Spinal cord (tissue), 10 donors: ENCODE data around the gene CENPB. TPM values are rescaled to one million over a fixed set of nuclear protein-coding genes. Genes with fewer than 3 reads are reported as not detected.

Source experiments
- DNase-seq, 6 donors: peaks; one replicate each; pipeline versions ENCODE4 v3.0.0 to v3.0.0-alpha.2; 2013 to 2015; ENCODE audit warnings: low spot score in 6 of 6, low read depth in 4 of 6
- H3K27ac ChIP-seq: one replicate; pipeline ENCODE4 v1.5.1; 2013; ENCODE audit warnings: low read depth, low read length, control low read depth
- H3K27me3 ChIP-seq: one replicate; pipeline ENCODE4 v1.6.1; 2013; ENCODE audit warnings: low read length; ENCODE audit not compliant: control insufficient read depth, insufficient read depth
- H3K36me3 ChIP-seq: one replicate; pipeline ENCODE4 v1.6.1; 2013; ENCODE audit warnings: low read length; ENCODE audit not compliant: control insufficient read depth, insufficient read depth
- H3K4me1 ChIP-seq: one replicate; pipeline ENCODE4 v1.6.1; 2013; ENCODE audit warnings: low read length; ENCODE audit not compliant: control insufficient read depth, insufficient read depth
- H3K4me3 ChIP-seq: one replicate; pipeline ENCODE4 v1.5.1; 2013; ENCODE audit warnings: low read depth, low read length, control low read depth
- H3K9me3 ChIP-seq: one replicate; pipeline ENCODE4 v1.6.1; 2013; ENCODE audit warnings: low read length; ENCODE audit not compliant: control insufficient read depth, insufficient read depth
- WGBS: methylation state at CpG from one replicate; pipeline ENCODE4 v1.1.5; 2013; ENCODE audit warnings: missing lambda C conversion rate; ENCODE audit not compliant: insufficient coverage; 5-methylcytosine and 5-hydroxymethylcytosine counted together
- polyA plus RNA-seq, 2 donors: library from polyadenylated mRNA; unstranded; fragments of 120-200 nt; gene quantifications; one replicate each; pipeline ENCODE4 v1.2.1, GENCODE V29; 2013; ENCODE audit not compliant: insufficient read length in 2 of 2
- total RNA-seq, 2 donors: library from RNA; depleted of rRNA in 1 of 2; stranded (reverse); fragments of 120-200 nt in 1 of 2; fragments of >200 nt in 1 of 2; gene quantifications; one replicate each; pipeline versions ENCODE4 v1.2.3 to v1.2.4, GENCODE V29; 2013 to 2014
- donor health status: healthy.

Gene CENPB
- total and polyA plus RNA-seq, 4 donors, result 35.9 to 80.3 (median 75.2) TPM

GRCh38 chr20:3775457-3776108 lies 11.0 kb downstream of the CENPB start:
- H3K9me3 ChIP-seq, result no peaks in the 10 kb centered on the region
- peaks cover 21% of the 10 kb centered on the region for H3K27me3 ChIP-seq
- no peak overlapping the region for H3K4me3 ChIP-seq
- DNase-seq, result no peak
- H3K4me1 ChIP-seq, result peaks cover 22% of the 10 kb centered on the region
- H3K27ac ChIP-seq, result no peak overlapping the region
- 83% methylated on average over 2 of the region's 4 CpGs for WGBS
- H3K36me3 ChIP-seq, result no peaks in the 10 kb centered on the region

GRCh38 chr20:3771552-3772058 lies 14.9 kb downstream of the CENPB start:
- Histone ChIP-seq H3K36me3 (no peaks in the 10 kb centered on the region), H3K4me1 (peaks cover 27% of the 10 kb centered on the region), H3K9me3 (no peaks in the 10 kb centered on the region), H3K4me3 (no peak overlapping the region), H3K27me3 (no peaks in the 10 kb centered on the region), H3K27ac (no peak overlapping the region)
- no peak for DNase-seq
- 80% methylated on average over 4 of the region's 7 CpGs for WGBS

DNA sequence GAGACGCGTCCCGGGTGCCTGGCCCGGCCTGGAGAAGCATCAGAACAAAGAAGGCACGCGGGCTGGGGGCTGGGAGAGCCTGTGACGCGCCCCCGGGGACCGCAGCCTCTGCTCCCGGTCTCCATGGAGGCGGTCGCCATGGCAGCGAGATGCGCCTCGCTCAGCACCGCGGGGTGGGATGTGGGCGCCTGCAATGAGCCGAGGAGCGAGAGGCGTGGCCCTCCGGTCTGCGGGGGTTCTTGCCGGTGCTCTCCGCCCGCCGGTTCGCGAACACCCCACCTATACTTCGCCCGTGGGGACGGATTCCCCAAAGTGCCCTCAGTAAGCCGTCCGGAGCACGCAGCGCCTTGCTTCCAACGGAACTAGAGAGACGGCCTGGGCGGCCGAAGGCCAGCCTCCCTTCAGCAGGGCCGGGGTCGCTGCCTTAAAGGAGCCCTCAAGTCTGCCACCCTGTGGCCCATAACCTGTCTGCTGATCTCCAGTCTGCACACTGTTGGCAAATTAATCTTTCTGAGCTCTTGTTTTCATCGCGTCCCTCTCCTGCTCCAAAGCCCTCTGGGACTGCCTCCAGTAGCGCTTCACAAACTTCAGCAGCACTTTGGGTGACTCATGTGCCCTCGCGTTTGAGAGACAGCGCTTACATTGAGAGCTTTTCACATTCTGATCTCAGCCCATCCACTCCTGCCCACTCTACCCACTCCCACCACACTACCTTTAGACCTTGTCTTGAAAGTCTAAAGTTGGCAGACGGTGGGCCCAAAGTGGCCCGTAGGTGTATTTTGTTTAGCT lies 18.0 kb downstream of the CENPB start:
- DNase-seq, result peak; percentile 72 to 95 (median 80)
- Histone ChIP-seq H3K36me3 (peaks cover 9% of the 10 kb centered on the region), H3K27ac (peak overlapping the region; percentile 92), H3K4me3 (peak overlapping the region; percentile 63), H3K4me1 (peaks cover 54% of the 10 kb centered on the region), H3K27me3 (no peaks in the 10 kb centered on the region), H3K9me3 (no peaks in the 10 kb centered on the region)
- WGBS, result under 1% methylated on average over 49 of the region's 51 CpGs

DNA sequence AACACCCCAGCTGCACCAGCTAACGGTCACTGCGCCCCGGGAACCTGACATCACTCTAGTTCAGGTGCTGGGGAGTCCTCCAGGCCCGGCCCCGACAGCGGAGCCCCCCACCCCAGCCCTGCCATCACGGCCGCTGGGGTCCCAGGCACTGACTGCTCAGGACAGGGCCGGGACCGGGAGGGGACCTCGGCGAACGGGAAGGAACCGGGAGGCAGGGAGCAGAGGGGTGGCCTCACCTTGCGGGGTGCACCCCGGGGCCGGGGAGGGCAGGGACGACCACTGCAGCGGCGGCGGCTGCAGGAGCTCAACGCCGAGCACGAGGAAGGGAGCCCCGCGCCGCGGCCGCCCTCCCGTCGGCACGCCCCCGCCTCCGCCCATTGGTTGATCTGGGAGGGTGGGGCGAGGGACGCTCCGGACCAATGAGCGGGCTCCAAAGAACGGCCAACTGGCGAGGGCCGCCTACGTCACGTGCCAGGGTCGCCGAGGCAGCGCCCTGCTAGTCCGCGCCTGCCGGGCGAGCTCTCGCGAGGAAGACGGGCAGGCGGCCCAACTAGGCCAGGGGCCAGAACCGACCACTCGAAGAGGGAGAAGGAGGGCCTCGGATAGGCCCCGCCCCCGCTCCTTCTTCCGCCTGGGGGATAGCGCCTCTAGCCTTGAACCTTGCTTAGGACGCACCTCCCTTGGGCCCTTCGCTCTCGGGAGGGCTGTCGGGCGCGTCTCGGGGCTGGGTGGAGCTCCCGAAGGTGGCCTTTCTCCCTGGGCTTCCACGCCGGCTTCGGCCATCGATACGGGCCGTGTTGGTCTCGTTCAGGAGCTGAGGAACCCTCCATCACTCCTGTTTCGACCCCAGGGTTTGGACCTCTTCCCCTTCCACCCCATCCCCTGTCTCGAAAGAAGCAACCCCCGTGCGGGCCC lies 18.9 kb downstream of the CENPB start, which contains the start of gene ADISSP:
TSS of gene ADISSP (minus strand) at position 327 of the 915 bp plus-strand sequence. CDS start 7,653 bp downstream, outside the sequence.
- WGBS, result under 1% methylated on average over 79 of the region's 80 CpGs
- Histone ChIP-seq H3K4me1 (peaks cover 54% of the 10 kb centered on the region), H3K27ac (peak within 1 kb of the TSS; percentile 92)

DNA sequence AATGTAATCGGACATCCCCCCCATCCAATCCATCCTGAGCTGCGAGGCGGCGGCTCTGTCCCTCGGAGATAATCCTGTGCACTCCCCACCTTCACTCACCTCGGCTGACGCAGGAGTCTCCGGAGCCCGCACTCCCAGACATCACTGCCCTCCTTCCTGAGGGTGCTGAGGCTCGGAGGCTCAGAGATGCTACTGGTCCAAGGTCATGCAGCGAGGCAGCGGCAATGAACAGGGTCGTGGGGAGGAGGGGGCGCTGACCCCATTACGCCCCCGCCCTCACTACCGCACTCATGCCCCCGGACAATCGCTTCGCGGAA lies 19.5 kb downstream of the CENPB start:
- Histone ChIP-seq H3K36me3 (peaks cover 9% of the 10 kb centered on the region), H3K4me1 (peaks cover 54% of the 10 kb centered on the region)

More for the DNA sequence above, 18.9 kb downstream of the CENPB start, which contains the start of gene ADISSP:
- Histone ChIP-seq H3K9me3 (no peaks in the 10 kb centered on the region), H3K36me3 (peaks cover 9% of the 10 kb centered on the region), H3K27me3 (no peaks in the 10 kb centered on the region), H3K4me3 (peak within 1 kb of the TSS; percentile 63)
- DNase-seq, result peak; percentile 97 to 99 (median 98)

GRCh38 chr20:3766422-3767109 lies 20.0 kb downstream of the CENPB start:
- Histone ChIP-seq H3K4me3 (peak overlapping the region; percentile 63), H3K9me3 (no peaks in the 10 kb centered on the region), H3K27me3 (no peaks in the 10 kb centered on the region), H3K4me1 (peaks cover 54% of the 10 kb centered on the region), H3K36me3 (peaks cover 9% of the 10 kb centered on the region), H3K27ac (no peak overlapping the region)
- whole genome bisulfite sequencing, result 0% methylated on average over 2 of the region's 9 CpGs
- DNase-seq, result no peak

More for the DNA sequence above, 19.5 kb downstream of the CENPB start:
- Histone ChIP-seq H3K27me3 (no peaks in the 10 kb centered on the region), H3K27ac (no peak overlapping the region), H3K4me3 (peak overlapping the region; percentile 63), H3K9me3 (no peaks in the 10 kb centered on the region)
- no peak for DNase-seq
- WGBS, result under 1% methylated on average over 12 of the region's 21 CpGs

GRCh38 chr20:3765171-3765882 lies 21.2 kb downstream of the CENPB start:
- Histone ChIP-seq H3K4me1 (peaks cover 58% of the 10 kb centered on the region), H3K27ac (no peak overlapping the region), H3K27me3 (no peaks in the 10 kb centered on the region), H3K36me3 (peaks cover 14% of the 10 kb centered on the region), H3K4me3 (no peak overlapping the region), H3K9me3 (no peaks in the 10 kb centered on the region)
- no peak for DNase-seq
- 57% methylated on average over 2 of the region's 3 CpGs for WGBS

DNA sequence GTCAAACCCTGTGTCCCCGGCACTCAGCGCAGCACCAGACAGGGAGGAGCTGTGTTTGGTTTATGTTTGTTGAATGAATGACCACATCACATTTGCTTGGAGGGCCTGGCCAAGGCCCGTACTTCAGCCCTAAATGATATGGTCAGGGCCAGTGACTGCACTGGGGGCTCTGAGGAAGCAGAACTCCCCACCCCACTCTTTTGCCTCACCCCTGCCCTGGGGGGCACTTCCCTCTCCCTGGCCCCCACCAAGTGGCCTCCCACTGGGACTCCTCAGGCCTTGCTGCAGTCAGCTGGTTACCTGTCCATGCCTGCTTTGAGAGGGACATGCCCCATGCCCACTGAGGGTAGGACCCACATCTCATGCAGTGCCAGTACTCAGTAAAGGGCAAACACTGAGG lies 21.9 kb downstream of the CENPB start:
- no peak overlapping the region for H3K27ac ChIP-seq
- DNase-seq, result no peak
- H3K9me3 ChIP-seq, result no peaks in the 10 kb centered on the region

More for the DNA sequence above, 21.9 kb downstream of the CENPB start:
- H3K27me3 ChIP-seq, result no peaks in the 10 kb centered on the region
- 94% methylated on average over 3 of the region's 3 CpGs for WGBS
- H3K36me3 ChIP-seq, result peaks cover 21% of the 10 kb centered on the region
- peaks cover 65% of the 10 kb centered on the region for H3K4me1 ChIP-seq
- no peak overlapping the region for H3K4me3 ChIP-seq
